ENCODE data around the gene PTPRR.

PTPRR gene

DNA sequence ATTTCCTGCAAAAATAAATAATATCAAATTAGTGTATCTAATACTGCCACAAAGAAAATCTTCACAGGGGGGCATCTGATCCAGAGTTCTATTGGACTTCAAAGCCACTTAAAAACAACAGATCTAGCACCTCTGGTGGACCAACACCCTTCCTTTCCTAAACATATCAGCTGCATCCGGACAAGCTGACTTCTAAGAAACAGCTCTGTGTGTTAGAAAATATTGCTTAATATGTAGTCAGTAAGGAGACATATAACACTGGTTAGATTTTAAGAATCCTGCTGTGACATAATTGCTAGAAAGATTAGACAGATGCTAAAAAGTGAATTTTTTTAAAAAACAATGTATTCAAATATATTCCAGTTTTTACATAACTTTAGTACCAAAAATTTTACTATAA lies 222.2 kb downstream of the PTPRR start:
- Histone ChIP-seq H3K4me1 (ENCODE audit: control insufficient read depth, insufficient read depth, low read length, poor library complexity, severe bottlenecking) (no peaks in the 10 kb centered on the region), H3K4me3 (ENCODE audit: extremely low read depth, insufficient read depth, low read length, poor library complexity, severe bottlenecking) (no peak overlapping the region), H3K9me3 (ENCODE audit: control insufficient read depth, low read length) (no peaks in the 10 kb centered on the region), H3K36me3 (ENCODE audit: control insufficient read depth, insufficient read depth, low read length) (no peaks in the 10 kb centered on the region), H3K27ac (ENCODE audit: low read depth, low read length, severe bottlenecking) (no peak overlapping the region)
- 100% methylated on average over 1 of the region's 1 CpG; no CpG with 5 or more reads in 1 of the 2 experiments for WGBS, 2 experiments (ENCODE audit: insufficient coverage in 2 of 2)

DNA sequence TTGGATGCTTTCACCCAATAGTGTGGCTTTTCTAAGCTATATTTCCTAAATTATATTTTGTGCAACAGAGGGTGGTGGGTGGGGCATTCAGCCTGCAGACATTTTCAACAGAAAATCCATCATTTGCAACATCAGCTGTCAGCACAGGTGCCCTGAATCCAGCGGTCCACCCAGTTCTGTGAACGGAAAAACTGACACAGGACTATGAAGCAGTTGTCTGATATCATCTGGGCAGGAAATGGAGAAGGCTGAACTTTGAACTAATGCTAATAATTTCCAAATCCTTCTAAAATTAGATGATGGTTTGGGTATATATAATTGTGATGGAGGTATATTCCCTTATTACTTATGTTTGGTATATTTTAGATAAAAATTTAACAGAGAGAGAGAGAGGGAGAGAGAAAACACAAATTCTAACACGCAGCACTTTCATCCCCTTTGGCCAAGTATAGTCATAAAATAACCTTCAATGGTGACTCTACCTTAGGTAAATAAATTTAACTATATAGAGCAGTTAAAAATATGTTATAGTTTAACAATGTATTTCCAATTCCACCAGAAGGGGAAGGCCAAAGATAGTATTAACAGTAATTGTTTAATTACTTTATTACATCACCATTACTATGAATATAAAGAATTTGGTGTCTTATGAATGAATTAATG lies 225.0 kb downstream of the PTPRR start:
- Histone ChIP-seq H3K27ac (ENCODE audit: low read depth, low read length, severe bottlenecking) (no peak overlapping the region), H3K4me3 (ENCODE audit: extremely low read depth, insufficient read depth, low read length, poor library complexity, severe bottlenecking) (no peak overlapping the region), H3K36me3 (ENCODE audit: control insufficient read depth, insufficient read depth, low read length) (no peaks in the 10 kb centered on the region), H3K4me1 (ENCODE audit: control insufficient read depth, insufficient read depth, low read length, poor library complexity, severe bottlenecking) (no peaks in the 10 kb centered on the region), H3K9me3 (ENCODE audit: control insufficient read depth, low read length) (no peaks in the 10 kb centered on the region)
- no CpG with 5 or more reads among the region's 3 CpGs for WGBS, 2 experiments (ENCODE audit: insufficient coverage in 2 of 2)

DNA sequence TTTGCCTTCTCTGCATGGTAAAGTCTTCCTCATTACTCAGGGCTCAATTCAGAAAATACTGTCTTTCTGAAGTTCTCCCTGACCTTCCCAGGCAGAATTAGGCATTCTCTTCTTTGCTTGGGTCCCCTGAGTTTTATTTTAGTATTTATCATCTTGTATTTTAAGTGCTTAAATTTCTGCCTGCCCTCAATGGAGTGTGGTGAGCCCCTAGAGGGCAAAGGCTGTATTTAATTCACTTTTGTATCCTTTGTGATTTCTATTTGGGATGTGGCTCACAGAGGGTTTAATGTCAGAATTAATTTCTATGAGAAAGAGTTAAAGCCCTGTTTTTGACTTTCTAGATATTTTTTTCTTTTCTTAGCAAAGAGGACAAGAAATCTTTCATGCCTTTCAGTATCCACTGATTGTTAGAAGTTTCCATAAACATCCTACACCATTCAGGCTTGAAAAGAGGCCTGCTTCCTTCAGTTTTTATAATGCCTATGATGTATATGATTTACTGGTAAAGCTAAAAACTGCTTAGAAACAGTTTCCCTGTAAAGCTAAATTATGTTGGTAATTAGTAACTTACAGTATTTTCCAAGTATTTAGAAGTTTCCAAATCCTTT lies 227.8 kb downstream of the PTPRR start:
- Histone ChIP-seq H3K4me1 (ENCODE audit: control insufficient read depth, insufficient read depth, low read length, poor library complexity, severe bottlenecking) (no peaks in the 10 kb centered on the region), H3K9me3 (ENCODE audit: control insufficient read depth, low read length) (no peaks in the 10 kb centered on the region), H3K27ac (ENCODE audit: low read depth, low read length, severe bottlenecking) (no peak overlapping the region), H3K4me3 (ENCODE audit: extremely low read depth, insufficient read depth, low read length, poor library complexity, severe bottlenecking) (no peak overlapping the region), H3K36me3 (ENCODE audit: control insufficient read depth, insufficient read depth, low read length) (no peaks in the 10 kb centered on the region)

DNA sequence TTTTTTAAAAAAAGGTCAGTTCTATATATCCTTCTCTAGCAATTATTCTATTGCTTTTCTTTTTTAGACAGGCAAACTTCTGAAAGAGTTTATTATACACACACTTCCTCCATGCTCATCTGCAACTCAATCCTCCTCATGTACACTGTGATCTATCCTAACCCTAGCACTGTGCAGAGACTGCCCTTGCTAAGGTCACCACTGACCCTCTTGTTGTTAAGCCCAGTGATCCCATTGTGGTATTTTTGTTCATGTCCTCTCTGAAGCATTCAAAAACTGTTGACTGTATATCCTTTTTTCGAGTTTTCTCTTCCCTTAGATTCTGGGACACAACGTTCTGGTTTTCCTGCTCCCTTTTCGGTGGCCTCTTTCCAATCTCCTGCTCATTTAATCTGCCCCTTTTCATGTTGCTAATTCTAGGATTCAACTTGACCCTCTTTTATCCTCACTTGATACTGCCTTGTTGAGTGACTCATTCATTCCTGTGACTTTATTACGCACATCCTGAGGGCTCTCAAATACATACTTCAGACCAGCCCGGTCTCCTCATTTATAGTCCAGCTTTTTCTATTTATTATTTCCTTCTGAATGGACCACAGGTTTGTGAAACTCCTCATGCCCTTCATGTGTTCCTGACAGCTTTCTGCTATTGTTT lies 229.4 kb downstream of the PTPRR start:
- WGBS, 2 experiments (ENCODE audit: insufficient coverage in 2 of 2), result 89 to 90% methylated on average over 5 of the region's 5 CpGs
- H3K4me1 ChIP-seq (ENCODE audit: control insufficient read depth, insufficient read depth, low read length, poor library complexity, severe bottlenecking), result no peaks in the 10 kb centered on the region
- no peak overlapping the region for H3K27ac ChIP-seq (ENCODE audit: low read depth, low read length, severe bottlenecking)
- no peaks in the 10 kb centered on the region for H3K9me3 ChIP-seq (ENCODE audit: control insufficient read depth, low read length)
- H3K36me3 ChIP-seq (ENCODE audit: control insufficient read depth, insufficient read depth, low read length), result no peaks in the 10 kb centered on the region
- H3K4me3 ChIP-seq (ENCODE audit: extremely low read depth, insufficient read depth, low read length, poor library complexity, severe bottlenecking), result no peak overlapping the region

DNA sequence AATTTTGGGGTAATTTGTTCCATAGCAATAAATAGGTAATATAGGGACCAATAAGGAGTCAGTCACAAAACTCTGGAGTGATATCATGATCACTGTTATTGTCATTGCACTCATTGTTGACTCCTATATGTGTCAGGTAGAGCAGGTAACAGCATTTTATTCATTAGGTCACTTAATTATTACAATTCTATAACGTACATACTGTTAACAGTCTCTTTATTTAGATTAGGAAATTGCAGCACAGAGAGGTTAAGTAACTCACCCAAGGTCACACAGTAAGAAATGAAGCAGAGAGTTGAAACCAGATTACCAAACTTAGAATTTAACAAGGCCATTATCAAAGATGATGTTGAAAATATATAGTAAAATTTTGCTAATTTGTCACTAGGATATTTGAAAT lies 233.6 kb downstream of the PTPRR start:
- Histone ChIP-seq H3K4me3 (ENCODE audit: extremely low read depth, insufficient read depth, low read length, poor library complexity, severe bottlenecking) (no peak overlapping the region), H3K27ac (ENCODE audit: low read depth, low read length, severe bottlenecking) (no peak overlapping the region), H3K36me3 (ENCODE audit: control insufficient read depth, insufficient read depth, low read length) (no peaks in the 10 kb centered on the region), H3K9me3 (ENCODE audit: control insufficient read depth, low read length) (no peaks in the 10 kb centered on the region), H3K4me1 (ENCODE audit: control insufficient read depth, insufficient read depth, low read length, poor library complexity, severe bottlenecking) (no peaks in the 10 kb centered on the region)
- no CpG with 5 or more reads among the region's 1 CpG for WGBS, 2 experiments (ENCODE audit: insufficient coverage in 2 of 2)

DNA sequence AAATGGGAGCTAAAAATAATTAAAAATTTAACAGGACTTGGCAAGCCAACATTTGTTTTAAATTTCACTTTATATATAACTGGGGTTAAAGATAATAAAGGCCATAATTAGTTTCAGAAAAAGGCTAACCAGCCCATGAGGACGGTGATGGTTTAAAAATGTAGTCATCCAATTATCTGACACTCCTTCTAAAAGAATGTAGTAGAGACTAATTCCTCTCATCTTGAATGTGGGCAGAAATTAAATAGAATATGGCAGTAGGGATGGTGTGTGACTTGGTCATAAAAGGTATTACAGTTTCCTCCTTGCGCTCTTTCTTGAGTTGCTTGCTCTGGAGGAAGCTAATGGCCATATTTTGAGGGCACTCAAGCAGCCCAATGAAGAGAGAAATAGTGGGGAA lies 234.2 kb downstream of the PTPRR start:
- WGBS, 2 experiments (ENCODE audit: insufficient coverage in 2 of 2), result 100% methylated on average over 1 of the region's 2 CpGs

DNA sequence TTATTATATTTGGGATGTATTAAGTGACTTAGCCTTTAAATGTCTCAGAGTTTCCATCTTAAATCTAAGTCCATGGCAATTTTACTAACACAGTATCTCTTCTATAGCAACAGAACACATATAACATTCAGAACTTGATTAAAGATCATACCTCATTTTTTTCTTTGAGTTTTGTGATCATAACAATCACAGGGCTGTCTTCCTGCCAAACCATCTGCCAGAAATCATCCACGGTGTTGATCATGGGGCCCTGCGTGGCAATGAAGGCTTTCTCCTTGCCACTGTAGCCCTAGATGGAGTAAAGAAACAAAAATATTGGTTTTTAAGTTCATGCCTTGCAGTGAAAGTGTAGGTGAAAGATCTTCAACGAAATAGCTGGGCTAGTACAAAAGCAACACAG lies 236.6 kb downstream of the PTPRR start:
- H3K27ac ChIP-seq (ENCODE audit: low read depth, low read length, severe bottlenecking), result no peak overlapping the region
- no peaks in the 10 kb centered on the region for H3K9me3 ChIP-seq (ENCODE audit: control insufficient read depth, low read length)
- H3K36me3 ChIP-seq (ENCODE audit: control insufficient read depth, insufficient read depth, low read length), result no peaks in the 10 kb centered on the region
- H3K4me3 ChIP-seq (ENCODE audit: extremely low read depth, insufficient read depth, low read length, poor library complexity, severe bottlenecking), result no peak overlapping the region
- H3K4me1 ChIP-seq (ENCODE audit: control insufficient read depth, insufficient read depth, low read length, poor library complexity, severe bottlenecking), result no peaks in the 10 kb centered on the region
- 100% methylated on average over 3 of the region's 3 CpGs; no CpG with 5 or more reads in 1 of the 2 experiments for WGBS, 2 experiments (ENCODE audit: insufficient coverage in 2 of 2)

More for the DNA sequence above, 234.2 kb downstream of the PTPRR start:
- Histone ChIP-seq H3K36me3 (ENCODE audit: control insufficient read depth, insufficient read depth, low read length) (no peaks in the 10 kb centered on the region), H3K4me3 (ENCODE audit: extremely low read depth, insufficient read depth, low read length, poor library complexity, severe bottlenecking) (no peak overlapping the region), H3K4me1 (ENCODE audit: control insufficient read depth, insufficient read depth, low read length, poor library complexity, severe bottlenecking) (no peaks in the 10 kb centered on the region), H3K27ac (ENCODE audit: low read depth, low read length, severe bottlenecking) (no peak overlapping the region), H3K9me3 (ENCODE audit: control insufficient read depth, low read length) (no peaks in the 10 kb centered on the region)

DNA sequence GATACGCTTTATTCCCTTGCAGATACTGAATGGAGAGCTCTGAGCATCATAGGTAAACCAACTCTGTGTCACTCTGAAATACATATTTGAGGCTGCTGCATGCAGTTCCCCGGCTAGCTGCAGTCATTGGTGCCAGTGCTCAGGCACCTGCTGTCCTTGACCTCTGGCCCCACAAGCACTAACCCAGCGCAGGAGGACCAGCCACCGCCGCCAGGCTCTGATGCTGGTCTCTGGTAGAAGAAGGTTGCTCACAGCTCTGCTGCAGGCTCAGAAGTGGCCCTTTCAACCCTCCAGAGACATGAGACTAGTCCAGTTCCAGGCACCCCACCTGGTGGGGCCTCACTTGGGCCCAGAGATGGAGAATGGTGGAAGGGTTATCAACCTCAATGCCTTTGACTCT lies 248.8 kb downstream of the PTPRR start:
- Histone ChIP-seq H3K4me3 (ENCODE audit: extremely low read depth, insufficient read depth, low read length, poor library complexity, severe bottlenecking) (no peak overlapping the region), H3K27ac (ENCODE audit: low read depth, low read length, severe bottlenecking) (no peak overlapping the region), H3K9me3 (ENCODE audit: control insufficient read depth, low read length) (no peaks in the 10 kb centered on the region), H3K4me1 (ENCODE audit: control insufficient read depth, insufficient read depth, low read length, poor library complexity, severe bottlenecking) (no peaks in the 10 kb centered on the region), H3K36me3 (ENCODE audit: control insufficient read depth, insufficient read depth, low read length) (no peaks in the 10 kb centered on the region)
- 88 to 100% methylated on average over 2 to 4 of the region's 5 CpGs for WGBS, 2 experiments (ENCODE audit: insufficient coverage in 2 of 2)

DNA sequence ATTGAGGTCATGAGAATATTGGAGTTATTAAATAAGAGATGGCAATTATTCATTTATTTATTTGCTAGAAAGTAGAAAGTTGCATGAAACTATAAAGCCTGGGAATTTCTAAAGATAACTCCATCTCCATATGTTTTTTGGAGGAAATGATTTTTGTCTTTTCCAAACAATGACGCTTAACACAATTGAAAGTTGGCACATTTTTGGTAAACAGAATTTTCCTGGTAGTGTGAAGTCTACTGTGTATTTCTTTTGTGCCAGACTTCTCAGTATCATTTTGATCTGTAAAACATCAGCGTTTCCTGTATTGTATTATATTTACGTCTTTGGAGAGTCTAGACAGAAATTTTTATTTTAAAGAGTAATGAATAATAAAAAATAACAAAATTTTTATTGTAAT lies 249.6 kb downstream of the PTPRR start:
- H3K27ac ChIP-seq (ENCODE audit: low read depth, low read length, severe bottlenecking), result no peak overlapping the region
- WGBS, 2 experiments (ENCODE audit: insufficient coverage in 2 of 2), result 67% methylated on average over 1 of the region's 3 CpGs; no CpG with 5 or more reads in 1 of the 2 experiments
- H3K4me1 ChIP-seq (ENCODE audit: control insufficient read depth, insufficient read depth, low read length, poor library complexity, severe bottlenecking), result no peaks in the 10 kb centered on the region

DNA sequence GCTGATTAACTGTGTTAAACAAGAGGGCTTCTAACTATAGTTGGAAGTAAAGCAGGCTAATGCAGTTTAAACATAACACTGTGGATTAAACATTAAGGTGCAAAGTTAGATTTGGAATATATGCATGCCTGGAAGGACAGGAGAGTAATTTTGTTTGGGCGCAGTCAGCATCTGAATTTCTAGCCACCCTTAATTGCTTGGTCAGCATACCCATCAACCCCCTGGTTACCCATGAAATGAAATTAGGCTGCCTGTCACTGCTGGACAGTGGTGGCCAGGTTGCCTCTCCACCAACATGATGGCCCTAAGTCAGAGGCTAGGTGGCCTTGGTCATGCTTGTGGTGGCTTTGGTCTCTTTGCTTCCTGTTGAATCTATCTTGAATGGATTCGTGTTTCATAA lies 253.3 kb downstream of the PTPRR start:
- no peaks in the 10 kb centered on the region for H3K4me1 ChIP-seq (ENCODE audit: control insufficient read depth, insufficient read depth, low read length, poor library complexity, severe bottlenecking)
- 80% methylated on average over 1 of the region's 2 CpGs; no CpG with 5 or more reads in 1 of the 2 experiments for WGBS, 2 experiments (ENCODE audit: insufficient coverage in 2 of 2)
- H3K9me3 ChIP-seq (ENCODE audit: control insufficient read depth, low read length), result no peaks in the 10 kb centered on the region
- H3K27ac ChIP-seq (ENCODE audit: low read depth, low read length, severe bottlenecking), result no peak overlapping the region
- no peaks in the 10 kb centered on the region for H3K36me3 ChIP-seq (ENCODE audit: control insufficient read depth, insufficient read depth, low read length)
- H3K4me3 ChIP-seq (ENCODE audit: extremely low read depth, insufficient read depth, low read length, poor library complexity, severe bottlenecking), result no peak overlapping the region

More for the DNA sequence above, 249.6 kb downstream of the PTPRR start:
- Histone ChIP-seq H3K36me3 (ENCODE audit: control insufficient read depth, insufficient read depth, low read length) (no peaks in the 10 kb centered on the region), H3K4me3 (ENCODE audit: extremely low read depth, insufficient read depth, low read length, poor library complexity, severe bottlenecking) (no peak overlapping the region), H3K9me3 (ENCODE audit: control insufficient read depth, low read length) (no peaks in the 10 kb centered on the region)

DNA sequence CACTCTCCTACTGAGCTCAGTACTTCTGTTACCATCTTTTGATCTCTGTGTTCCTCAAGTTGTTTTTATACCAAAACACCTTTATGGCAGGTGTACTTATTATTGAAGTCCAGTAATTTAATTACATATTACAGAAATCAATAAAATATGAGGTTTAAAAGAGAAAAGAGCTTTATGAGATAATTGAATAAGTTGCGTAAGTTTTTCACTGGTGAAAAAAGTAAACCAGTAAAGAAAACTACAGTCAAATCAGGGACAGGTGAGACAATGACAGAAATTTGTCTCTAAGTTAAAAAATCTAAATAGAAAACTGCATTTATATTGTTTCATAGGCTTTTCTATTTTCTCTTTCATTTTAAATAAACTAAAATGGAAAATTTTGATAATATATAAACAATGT lies 254.2 kb downstream of the PTPRR start:
- H3K27ac ChIP-seq (ENCODE audit: low read depth, low read length, severe bottlenecking), result no peak overlapping the region
- peaks cover 7% of the 10 kb centered on the region for H3K4me1 ChIP-seq (ENCODE audit: control insufficient read depth, insufficient read depth, low read length, poor library complexity, severe bottlenecking)
- H3K4me3 ChIP-seq (ENCODE audit: extremely low read depth, insufficient read depth, low read length, poor library complexity, severe bottlenecking), result no peak overlapping the region
- H3K36me3 ChIP-seq (ENCODE audit: control insufficient read depth, insufficient read depth, low read length), result no peaks in the 10 kb centered on the region
- H3K9me3 ChIP-seq (ENCODE audit: control insufficient read depth, low read length), result no peaks in the 10 kb centered on the region
- no CpG with 5 or more reads among the region's 1 CpG for WGBS, 2 experiments (ENCODE audit: insufficient coverage in 2 of 2)

Data from mesodermal cell (in vitro differentiated cells).